ENCODE measurements around the gene LRRC32.

LRRC32 gene

GRCh38 chr11:76678321-76678720, 7.8 kb upstream of the LRRC32 start:
- no peak for DNase-seq (ENCODE audit: low spot score)

GRCh38 chr11:76677458-76677765, 6.9 kb upstream of the LRRC32 start:
- peak; percentile 70 for DNase-seq (ENCODE audit: low spot score)

- DNase-seq (ENCODE audit: low spot score): no peak
Observed at GRCh38 chr11:76676636-76677457, 6.3 kb upstream of the LRRC32 start.

- no peak for DNase-seq (ENCODE audit: low spot score)
Observed at GRCh38 chr11:76674517-76675400, 4.2 kb upstream of the LRRC32 start.

- no peak for DNase-seq (ENCODE audit: low spot score)
Observed at GRCh38 chr11:76673176-76674142, 2.9 kb upstream of the LRRC32 start.

- DNase-seq (ENCODE audit: low spot score): no peak
Observed at GRCh38 chr11:76672431-76673175, 2.1 kb upstream of the LRRC32 start.

GRCh38 chr11:76671626-76672309, 1.2 kb upstream of the LRRC32 start:
- no peak for DNase-seq (ENCODE audit: low spot score)

GRCh38 chr11:76671237-76671592, 668 bp upstream of the LRRC32 start:
- DNase-seq (ENCODE audit: low spot score): no peak

- peak; percentile 95 for DNase-seq (ENCODE audit: low spot score)
Observed at GRCh38 chr11:76669901-76670484, 554 bp downstream of the LRRC32 start.

GRCh38 chr11:76668362-76669155, 2.0 kb downstream of the LRRC32 start:
- no peak for DNase-seq (ENCODE audit: low spot score)

GRCh38 chr11:76667856-76668255, 2.7 kb downstream of the LRRC32 start:
- DNase-seq (ENCODE audit: low spot score): no peak

GRCh38 chr11:76667271-76667818, 3.2 kb downstream of the LRRC32 start:
- no peak for DNase-seq (ENCODE audit: low spot score)

- no peak for DNase-seq (ENCODE audit: low spot score)
Observed at GRCh38 chr11:76666830-76667229, 3.7 kb downstream of the LRRC32 start.

GRCh38 chr11:76666408-76666807, 4.1 kb downstream of the LRRC32 start:
- DNase-seq (ENCODE audit: low spot score): peak; percentile 86

- no peak for DNase-seq (ENCODE audit: low spot score)
Observed at GRCh38 chr11:76665921-76666351, 4.6 kb downstream of the LRRC32 start.

GRCh38 chr11:76665172-76665571, 5.4 kb downstream of the LRRC32 start:
- DNase-seq (ENCODE audit: low spot score): no peak

GRCh38 chr11:76664578-76665061, 5.9 kb downstream of the LRRC32 start:
- no peak for DNase-seq (ENCODE audit: low spot score)

- DNase-seq (ENCODE audit: low spot score): no peak
Observed at GRCh38 chr11:76663912-76664440, 6.6 kb downstream of the LRRC32 start.

- DNase-seq (ENCODE audit: low spot score): no peak
Observed at GRCh38 chr11:76663486-76663810, 7.1 kb downstream of the LRRC32 start.
